Mesenteric fat pad (tissue), 1 donor: ENCODE data around the gene PCDHGA9. TPM values are rescaled to one million over a fixed set of nuclear protein-coding genes. Genes with fewer than 3 reads are reported as not detected.
"Not testable (repeated sequence)": the region's sequence is repeated elsewhere in the genome, so short reads cannot be mapped to it uniquely, and the experiment has no call there.

ENCODE experiments used
- DNase-seq: peaks from one replicate; pipeline ENCODE4 v3.0.0-alpha.2; 2020; ENCODE audit warnings: low spot score
- total RNA-seq: library from RNA; stranded (reverse); fragmentation: NEBNext Ultra II Directional; extraction: Animal tissue kit (Norgen Biotek cat#: 25700); gene quantifications from one replicate; pipeline ENCODE4 v1.2.1, GENCODE V29; 2021
- donor health status: DM: yes; HTN: yes; CAD: no.

Gene PCDHGA9
- total RNA-seq, 1 donor from 2014 or later: 3.9 TPM

DNA sequence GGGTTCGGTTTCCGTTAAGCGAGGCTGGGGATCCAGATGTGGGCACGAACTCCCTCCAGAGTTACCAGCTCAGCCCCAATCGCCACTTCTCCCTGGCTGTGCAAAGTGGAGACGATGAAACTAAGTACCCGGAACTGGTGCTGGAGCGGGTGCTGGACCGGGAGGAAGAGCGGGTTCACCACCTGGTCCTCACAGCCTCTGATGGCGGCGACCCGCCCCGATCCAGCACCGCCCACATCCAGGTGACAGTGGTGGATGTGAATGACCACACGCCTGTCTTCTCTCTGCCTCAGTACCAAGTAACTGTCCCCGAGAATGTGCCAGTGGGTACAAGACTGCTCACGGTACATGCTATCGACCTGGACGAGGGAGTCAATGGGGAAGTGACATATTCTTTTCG is 19.2 kb upstream of the PCDHGA9 start:
- DNase-seq: no peak

DNA sequence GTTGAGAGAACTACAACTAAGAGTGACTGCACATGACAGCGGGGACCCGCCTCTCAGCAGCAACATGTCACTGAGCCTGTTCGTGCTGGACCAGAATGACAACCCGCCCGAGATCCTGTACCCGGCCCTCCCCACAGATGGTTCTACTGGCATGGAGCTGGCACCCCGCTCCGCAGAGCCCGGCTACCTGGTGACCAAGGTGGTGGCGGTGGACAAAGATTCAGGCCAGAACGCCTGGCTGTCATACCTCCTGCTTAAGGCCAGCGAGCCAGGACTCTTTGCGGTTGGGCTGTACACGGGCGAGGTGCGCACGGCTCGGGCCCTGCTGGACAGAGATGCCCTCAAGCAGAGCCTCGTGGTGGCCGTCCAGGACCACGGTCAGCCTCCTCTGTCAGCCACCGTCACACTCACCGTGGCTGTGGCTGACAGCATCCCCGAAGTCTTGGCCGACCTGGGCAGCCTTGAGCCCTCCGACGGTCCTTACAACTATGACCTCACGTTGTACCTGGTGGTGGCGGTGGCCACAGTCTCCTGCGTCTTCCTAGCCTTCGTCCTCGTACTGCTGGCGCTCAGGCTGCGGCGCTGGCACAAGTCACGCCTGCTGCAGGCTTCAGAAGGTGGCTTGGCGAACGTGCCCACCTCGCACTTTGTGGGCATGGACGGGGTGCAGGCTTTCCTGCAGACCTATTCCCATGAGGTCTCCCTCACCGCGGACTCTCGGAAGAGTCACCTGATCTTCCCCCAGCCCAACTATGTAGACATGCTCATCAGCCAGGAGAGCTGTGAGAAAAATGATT is 17.9 kb upstream of the PCDHGA9 start:
- DNase-seq: no peak

DNA sequence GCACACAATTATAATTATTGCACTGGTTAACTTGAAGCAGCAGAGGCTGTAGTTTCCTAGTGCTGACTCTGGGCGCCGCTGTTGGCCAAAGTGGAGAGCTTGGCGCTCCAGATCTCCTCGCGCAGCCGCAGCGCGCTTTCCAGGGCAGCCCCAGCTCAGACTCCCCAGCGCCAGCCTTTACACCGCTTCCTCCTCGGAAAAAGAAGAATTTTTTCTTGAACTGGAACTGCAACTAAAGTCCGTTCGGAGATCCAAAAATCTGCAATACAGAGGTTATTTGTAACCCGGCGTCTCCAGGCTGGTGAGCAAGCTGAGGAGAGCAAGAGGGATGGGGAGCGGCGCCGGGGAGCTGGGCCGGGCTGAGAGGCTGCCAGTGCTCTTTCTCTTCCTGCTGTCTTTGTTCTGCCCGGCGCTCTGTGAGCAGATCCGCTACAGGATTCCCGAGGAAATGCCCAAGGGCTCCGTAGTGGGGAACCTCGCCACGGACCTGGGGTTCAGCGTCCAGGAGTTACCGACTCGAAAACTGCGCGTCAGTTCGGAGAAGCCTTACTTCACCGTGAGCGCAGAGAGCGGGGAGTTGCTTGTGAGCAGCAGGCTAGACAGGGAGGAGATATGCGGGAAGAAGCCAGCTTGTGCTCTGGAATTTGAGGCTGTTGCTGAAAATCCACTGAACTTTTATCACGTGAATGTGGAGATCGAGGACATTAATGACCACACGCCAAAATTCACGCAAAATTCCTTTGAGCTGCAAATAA is 14.8 kb upstream of the PCDHGA9 start, which contains the start of gene PCDHGB4:
PCDHGB4 (plus strand) TSS at position 142 of the 755 bp plus-strand sequence; CDS start at position 329, 187 bp downstream.
- DNase-seq: not testable (repeated sequence)

DNA sequence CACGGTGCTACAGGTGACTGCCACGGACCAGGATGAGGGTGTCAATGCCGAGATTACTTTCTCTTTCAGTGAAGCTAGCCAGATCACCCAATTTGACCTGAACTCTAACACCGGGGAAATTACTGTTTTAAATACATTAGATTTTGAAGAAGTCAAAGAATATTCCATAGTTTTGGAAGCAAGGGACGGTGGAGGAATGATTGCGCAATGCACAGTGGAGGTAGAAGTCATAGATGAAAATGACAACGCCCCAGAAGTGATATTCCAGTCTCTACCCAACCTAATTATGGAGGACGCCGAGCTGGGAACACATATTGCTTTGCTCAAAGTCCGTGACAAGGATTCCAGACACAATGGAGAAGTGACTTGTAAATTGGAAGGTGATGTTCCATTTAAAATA is 13.9 kb upstream of the PCDHGA9 start:
- DNase-seq: no peak

DNA sequence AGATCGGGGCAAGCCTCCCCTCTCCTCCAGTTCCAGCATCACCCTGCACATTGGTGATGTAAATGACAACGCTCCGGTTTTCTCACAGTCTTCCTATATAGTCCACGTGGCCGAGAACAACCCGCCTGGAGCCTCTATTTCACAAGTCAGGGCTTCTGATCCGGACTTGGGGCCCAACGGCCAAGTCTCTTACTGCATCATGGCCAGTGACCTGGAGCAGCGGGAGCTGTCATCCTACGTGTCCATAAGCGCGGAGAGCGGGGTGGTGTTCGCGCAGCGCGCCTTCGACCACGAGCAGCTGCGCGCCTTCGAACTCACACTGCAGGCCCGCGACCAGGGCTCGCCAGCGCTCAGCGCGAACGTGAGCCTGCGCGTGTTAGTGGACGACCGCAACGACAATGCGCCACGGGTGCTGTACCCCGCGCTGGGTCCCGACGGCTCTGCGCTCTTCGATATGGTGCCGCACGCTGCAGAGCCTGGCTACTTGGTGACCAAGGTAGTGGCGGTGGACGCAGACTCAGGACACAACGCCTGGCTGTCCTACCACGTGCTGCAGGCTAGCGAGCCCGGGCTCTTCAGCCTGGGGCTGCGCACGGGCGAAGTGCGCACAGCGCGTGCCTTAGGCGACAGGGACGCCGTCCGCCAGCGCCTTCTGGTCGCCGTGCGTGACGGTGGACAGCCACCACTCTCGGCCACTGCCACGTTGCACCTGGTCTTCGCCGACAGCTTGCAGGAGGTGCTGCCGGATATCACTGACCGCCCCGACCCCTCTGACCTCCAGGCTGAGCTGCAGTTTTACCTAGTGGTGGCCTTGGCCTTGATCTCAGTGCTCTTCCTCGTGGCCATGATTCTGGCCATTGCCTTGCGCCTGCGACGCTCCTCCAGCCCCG is 13.2 kb upstream of the PCDHGA9 start:
- no peak for DNase-seq

DNA sequence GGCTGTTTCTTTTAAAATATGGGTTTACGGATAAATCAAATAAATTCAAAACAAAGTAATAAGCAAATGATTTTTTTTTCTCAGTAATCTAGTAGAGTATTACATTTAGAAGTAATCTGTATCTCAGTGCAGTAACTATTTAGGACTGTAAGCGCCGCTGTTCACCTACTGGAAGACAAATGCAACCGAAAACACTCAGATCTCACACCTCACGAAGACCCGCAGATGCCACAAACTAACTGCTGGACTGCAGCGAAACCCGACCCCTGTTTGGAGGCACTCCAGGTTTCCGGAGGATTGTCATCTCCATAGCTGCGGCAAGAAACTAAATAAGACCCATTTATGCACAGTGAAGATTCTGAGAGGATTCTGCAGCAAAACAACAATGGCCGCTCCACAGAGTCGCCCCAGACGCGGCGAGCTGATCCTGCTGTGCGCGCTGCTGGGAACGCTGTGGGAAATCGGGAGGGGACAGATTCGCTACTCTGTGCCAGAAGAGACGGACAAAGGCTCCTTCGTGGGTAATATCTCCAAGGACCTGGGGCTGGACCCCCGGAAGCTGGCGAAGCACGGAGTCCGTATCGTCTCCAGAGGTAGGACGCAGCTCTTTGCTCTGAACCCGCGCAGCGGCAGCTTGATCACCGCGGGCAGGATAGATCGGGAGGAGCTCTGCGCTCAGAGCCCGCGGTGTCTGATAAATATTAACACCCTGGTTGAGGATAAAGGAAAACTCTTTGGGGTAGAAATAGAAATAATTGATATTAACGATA is 10.0 kb upstream of the PCDHGA9 start, which contains the start of gene PCDHGA8:
PCDHGA8 (plus strand) TSS at position 205 of the 770 bp plus-strand sequence; CDS start at position 386, 181 bp downstream.
- DNase-seq: no peak

DNA sequence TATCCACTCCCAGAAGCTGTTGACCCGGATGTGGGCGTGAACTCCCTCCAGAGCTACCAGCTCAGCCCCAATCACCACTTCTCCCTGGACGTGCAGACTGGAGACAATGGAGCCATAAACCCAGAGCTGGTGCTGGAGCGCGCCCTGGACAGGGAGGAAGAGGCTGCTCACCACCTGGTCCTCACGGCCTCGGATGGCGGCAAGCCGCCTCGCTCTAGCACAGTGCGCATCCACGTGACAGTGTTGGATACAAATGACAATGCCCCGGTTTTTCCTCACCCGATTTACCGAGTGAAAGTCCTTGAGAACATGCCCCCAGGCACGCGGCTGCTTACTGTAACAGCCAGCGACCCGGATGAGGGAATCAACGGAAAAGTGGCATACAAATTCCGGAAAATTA is 9.3 kb upstream of the PCDHGA9 start:
- DNase-seq: no peak

DNA sequence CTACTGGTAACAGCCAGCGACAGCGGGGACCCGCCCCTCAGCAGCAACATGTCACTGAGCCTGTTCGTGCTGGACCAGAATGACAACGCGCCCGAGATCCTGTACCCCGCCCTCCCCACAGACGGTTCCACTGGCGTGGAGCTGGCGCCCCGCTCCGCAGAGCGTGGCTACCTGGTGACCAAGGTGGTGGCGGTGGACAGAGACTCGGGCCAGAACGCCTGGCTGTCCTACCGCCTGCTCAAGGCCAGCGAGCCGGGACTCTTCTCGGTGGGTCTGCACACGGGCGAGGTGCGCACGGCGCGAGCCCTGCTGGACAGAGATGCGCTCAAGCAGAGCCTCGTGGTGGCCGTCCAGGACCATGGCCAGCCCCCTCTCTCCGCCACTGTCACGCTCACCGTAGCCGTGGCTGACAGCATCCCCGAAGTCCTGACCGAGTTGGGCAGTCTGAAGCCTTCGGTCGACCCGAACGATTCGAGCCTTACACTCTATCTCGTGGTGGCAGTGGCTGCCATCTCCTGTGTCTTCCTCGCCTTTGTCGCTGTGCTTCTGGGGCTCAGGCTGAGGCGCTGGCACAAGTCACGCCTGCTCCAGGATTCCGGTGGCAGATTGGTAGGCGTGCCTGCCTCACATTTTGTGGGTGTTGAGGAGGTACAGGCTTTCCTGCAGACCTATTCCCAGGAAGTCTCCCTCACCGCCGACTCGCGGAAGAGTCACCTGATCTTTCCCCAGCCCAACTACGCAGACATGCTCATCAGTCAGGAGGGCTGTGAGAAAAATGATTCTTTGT is 8.0 kb upstream of the PCDHGA9 start:
- not testable (repeated sequence) for DNase-seq

DNA sequence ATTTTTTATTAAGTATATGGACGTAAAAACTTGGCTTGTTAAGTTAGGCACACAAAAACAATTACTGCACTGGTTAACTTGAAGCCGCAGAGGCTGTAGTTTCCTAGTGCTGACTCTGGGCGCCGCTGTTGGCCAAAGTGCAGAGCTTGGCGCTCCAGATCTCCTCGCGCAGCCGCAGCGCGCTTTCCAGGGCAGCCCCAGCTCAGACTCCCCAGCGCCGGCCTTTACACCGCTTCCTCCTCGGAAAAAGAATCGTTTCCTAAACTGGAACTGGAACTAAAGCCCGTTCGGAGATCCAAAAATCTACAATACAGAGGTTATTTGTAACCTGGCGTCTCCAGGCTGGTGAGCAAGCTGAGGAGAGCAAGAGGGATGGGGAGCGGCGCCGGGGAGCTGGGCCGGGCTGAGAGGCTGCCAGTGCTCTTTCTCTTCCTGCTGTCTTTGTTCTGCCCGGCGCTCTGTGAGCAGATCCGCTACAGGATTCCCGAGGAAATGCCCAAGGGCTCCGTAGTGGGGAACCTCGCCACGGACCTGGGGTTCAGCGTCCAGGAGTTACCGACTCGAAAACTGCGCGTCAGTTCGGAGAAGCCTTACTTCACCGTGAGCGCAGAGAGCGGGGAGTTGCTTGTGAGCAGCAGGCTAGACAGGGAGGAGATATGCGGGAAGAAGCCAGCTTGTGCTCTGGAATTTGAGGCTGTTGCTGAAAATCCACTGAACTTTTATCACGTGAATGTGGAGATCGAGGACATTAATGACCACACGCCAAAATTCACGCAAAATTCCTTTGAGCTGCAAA is 4.6 kb upstream of the PCDHGA9 start, which contains the start of gene PCDHGB5:
PCDHGB5 (plus strand) TSS at position 192 of the 796 bp plus-strand sequence; CDS start at position 373, 181 bp downstream.
- DNase-seq: not testable (repeated sequence)

DNA sequence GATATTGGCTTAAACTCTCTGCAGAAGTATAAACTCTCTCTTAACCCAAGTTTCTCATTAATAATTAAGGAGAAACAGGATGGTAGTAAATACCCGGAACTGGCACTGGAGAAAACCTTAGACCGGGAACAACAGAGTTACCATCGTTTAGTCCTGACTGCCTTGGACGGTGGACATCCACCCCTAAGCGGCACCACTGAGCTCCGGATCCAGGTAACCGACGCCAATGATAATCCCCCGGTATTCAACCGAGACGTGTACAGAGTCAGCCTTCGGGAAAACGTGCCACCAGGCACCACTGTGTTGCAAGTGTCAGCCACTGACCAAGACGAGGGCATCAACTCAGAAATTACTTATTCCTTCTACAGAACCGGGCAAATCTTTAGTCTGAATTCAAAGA is 4.0 kb upstream of the PCDHGA9 start:
- DNase-seq: no peak

DNA sequence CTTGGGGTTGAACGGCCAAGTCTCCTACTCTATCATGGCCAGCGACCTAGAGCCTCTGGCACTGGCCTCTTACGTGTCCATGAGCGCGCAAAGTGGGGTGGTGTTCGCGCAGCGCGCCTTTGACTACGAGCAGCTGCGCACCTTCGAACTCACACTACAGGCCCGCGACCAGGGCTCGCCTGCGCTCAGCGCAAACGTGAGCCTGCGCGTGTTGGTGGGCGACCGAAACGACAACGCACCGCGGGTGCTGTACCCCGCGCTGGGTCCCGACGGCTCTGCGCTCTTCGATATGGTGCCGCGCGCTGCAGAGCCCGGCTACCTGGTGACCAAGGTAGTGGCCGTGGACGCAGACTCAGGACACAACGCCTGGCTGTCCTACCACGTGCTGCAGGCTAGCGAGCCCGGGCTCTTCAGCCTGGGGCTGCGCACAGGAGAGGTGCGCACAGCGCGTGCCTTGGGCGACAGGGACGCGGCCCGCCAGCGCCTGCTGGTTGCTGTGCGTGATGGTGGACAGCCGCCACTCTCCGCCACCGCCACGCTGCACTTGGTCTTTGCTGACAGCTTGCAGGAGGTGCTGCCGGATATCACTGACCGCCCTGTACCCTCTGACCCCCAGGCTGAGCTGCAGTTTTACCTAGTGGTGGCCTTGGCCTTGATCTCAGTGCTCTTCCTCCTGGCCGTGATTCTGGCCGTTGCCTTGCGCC is 2.9 kb upstream of the PCDHGA9 start:
- no peak for DNase-seq

DNA sequence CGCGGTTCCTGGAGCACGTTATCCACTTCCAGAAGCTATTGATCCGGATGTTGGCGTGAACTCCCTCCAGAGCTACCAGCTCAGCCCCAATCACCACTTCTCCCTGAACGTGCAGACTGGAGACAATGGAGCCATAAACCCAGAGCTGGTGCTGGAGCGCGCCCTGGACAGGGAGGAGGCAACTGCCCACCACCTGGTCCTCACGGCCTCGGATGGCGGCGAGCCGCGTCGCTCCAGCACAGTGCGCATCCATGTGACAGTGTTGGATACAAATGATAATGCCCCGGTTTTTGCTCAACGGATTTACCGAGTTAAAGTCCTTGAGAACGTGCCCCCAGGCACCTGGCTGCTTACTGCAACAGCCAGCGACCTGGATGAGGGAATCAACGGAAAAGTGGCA is 809 bp downstream of the PCDHGA9 start:
- DNase-seq: no peak

DNA sequence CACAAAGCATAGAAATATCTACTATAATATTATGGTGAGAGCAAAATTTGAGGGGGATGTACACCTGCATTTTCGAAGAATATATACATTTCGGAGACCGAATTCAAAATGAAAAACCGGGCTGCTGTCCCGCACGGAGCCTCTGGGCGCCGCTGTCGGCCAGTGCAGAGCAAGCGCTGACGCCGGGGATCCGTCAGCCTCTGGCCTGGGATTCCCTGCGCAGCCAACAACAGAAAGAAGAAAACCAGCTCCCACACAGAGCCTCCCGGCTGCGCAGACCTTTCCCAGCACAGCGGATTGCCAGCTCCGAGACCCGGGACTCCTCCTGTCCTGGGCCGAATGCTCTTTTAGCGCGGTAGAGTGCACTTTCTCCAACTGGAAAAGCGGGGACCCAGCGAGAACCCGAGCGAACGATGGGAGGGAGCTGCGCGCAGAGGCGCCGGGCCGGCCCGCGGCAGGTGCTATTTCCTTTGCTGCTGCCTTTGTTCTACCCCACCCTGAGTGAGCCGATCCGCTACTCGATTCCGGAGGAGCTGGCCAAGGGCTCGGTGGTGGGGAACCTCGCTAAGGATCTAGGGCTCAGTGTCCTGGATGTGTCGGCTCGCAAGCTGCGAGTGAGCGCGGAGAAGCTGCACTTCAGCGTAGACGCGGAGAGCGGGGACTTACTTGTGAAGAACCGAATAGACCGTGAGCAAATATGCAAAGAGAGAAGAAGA is 5.4 kb downstream of the PCDHGA9 start, which contains the start of gene PCDHGB6:
PCDHGB6 (plus strand) TSS at position 232 of the 716 bp plus-strand sequence; CDS start at position 414, 182 bp downstream.
- peak; percentile 79 for DNase-seq

DNA sequence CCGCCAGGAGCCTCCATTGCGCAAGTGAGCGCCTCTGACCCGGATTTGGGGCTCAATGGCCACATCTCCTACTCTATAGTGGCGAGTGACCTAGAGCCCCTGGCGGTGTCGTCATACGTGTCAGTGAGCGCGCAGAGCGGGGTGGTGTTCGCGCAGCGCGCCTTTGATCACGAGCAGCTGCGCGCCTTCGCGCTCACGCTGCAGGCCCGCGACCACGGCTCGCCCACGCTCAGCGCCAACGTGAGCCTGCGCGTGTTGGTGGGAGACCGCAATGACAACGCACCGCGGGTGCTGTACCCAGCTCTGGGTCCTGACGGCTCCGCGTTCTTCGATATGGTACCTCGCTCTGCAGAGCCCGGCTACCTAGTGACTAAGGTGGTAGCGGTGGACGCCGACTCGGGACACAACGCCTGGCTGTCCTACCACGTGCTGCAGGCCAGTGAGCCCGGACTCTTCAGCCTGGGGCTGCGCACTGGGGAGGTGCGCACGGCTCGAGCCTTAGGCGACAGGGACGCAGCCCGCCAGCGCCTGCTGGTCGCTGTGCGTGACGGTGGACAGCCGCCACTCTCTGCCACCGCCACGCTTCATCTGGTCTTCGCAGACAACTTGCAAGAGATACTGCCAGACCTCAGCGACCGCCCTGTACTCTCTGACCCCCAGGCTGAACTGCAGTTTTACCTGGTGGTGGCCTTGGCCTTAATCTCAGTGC is 7.2 kb downstream of the PCDHGA9 start:
- peak; percentile 72 for DNase-seq

DNA sequence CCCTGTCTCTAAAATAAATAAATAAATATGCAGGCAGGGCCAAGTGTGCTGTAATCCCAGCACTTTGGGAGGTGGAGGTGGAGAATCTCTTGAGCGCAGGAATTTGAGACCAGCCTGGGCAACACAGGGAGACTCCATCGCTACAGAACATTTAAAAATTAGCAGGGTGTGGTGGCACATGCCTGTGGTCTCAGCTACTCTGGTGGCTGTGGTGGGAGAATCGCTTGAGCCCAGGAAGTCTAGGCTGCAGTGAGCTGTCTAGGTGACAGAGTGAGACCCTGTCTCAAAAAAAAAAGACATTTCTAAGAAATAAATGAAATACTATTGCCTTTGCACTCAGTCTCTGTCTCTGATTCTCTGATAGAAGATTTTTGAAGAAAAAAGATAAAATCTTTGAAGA is 9.0 kb downstream of the PCDHGA9 start:
- DNase-seq: no peak

DNA sequence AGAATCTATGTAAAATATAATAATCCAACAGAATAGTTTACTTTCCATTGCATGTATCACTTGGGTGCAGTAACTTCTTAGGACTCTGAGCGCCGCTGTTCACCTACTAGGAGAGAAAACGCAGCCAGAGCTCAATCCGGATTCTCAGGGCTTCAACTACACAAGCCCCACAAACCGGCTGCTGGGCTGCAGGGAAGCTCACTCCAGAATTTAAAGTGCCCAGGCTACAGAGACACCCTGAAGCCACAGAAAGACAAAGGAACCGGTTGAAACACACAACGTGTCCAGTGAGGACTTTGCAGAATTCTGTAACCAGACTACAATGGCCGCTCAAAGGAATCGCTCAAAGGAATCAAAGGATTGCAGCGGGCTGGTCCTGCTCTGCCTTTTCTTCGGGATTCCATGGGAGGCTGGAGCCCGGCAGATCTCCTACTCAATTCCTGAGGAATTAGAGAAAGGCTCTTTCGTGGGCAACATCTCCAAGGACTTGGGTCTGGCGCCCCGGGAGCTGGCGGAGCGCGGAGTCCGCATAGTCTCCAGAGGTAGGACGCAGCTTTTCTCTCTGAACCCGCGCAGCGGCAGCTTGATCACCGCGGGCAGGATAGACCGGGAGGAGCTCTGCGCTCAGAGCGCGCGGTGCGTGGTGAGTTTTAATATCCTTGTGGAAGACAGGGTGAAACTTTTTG is 10.4 kb downstream of the PCDHGA9 start, which contains the start of gene PCDHGA10:
PCDHGA10 (plus strand) TSS at position 134 of the 686 bp plus-strand sequence; CDS start at position 323, 189 bp downstream.
- DNase-seq: no peak
